Endothelial cell of umbilical vein (primary cell): ENCODE results near the gene PYGO2.

ENCODE experiments used
- FOS ChIP-seq: IDR thresholded peaks from 2 replicates; pipeline ENCODE4 v1.6.1; 2011; ENCODE audit warnings: mild to moderate bottlenecking, low read length, moderate library complexity, borderline replicate concordance; ENCODE audit not compliant: insufficient read depth
- GATA2 ChIP-seq: IDR thresholded peaks from 2 replicates; pipeline ENCODE4 v1.7.0; 2011; ENCODE audit warnings: low read depth, mild to moderate bottlenecking, moderate library complexity, mixed read lengths, low read length; ENCODE audit not compliant: insufficient read length, insufficient read depth
- JUN ChIP-seq: IDR thresholded peaks from 2 replicates; pipeline ENCODE4 v1.6.1; 2011; ENCODE audit warnings: borderline replicate concordance, low read depth; ENCODE audit not compliant: insufficient read length, insufficient read depth
- POLR2A ChIP-seq: IDR thresholded peaks from 2 replicates; pipeline ENCODE4 v1.6.1; 2012; ENCODE audit warnings: low read depth, mild to moderate bottlenecking, control low read depth, low read length
- POLR2AphosphoS5 ChIP-seq: IDR thresholded peaks from 2 replicates; pipeline ENCODE4 v1.6.1; 2012; ENCODE audit warnings: low read depth, mild to moderate bottlenecking, control low read depth, low read length, moderate library complexity; ENCODE audit not compliant: insufficient read depth
- TF ChIP-seq, protein P1 (sequence below), 2 donors: IDR thresholded peaks; 1 replicate in 1 of 2; 2 replicates in 1 of 2; pipeline ENCODE4 v1.5.1; 2011; ENCODE audit warnings: low read length in 2 of 2, mild to moderate bottlenecking in 2 of 2, moderate library complexity in 2 of 2, control low read depth in 1 of 2, inconsistent platforms in 1 of 2, low read depth in 1 of 2; ENCODE audit not compliant: insufficient read depth in 1 of 2; ENCODE audit errors: extremely low read depth in 1 of 2
- TF ChIP-seq, protein P2 (sequence below): IDR thresholded peaks from 2 replicates; pipeline ENCODE4 v1.6.1; 2011; ENCODE audit not compliant: insufficient read depth, insufficient read length

DNA sequence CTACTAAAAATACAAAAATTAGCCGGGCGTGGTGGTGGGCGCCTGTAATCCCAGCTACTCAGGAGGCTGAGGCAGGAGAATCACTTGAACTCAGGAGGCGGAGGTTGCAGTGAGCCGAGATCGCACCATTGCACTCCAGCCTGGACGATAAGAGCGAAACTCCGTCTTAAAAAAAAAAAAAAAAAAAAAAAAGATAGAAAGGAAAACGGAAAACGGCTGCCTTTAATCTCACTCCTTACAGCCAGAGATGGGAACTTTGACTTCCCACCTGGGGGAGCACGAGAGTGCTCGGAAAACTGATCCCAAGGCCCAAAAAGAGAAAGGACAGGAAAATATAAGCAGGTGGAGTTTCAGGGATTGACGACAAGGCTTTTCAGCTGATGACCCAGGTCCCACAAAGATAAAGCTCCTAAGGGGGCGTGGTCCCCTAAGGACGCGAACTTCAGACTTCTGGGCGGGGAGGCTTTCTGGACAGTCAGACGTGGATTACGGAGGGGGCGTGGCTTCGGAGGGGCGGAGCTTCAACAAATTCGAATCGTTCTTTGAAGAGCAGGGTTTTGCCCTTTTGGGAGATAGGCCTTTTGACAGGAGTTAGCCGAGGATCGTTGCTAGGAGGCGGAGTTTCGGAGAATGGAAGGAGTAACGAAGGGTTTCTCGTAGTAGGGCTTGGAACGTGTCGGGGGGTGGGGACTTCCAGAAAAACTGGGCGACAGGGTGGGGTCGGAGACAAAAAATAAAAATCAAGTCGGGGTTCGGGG, 11.9 kb upstream of the PYGO2 start:
- TF ChIP-seq, protein P1, sequence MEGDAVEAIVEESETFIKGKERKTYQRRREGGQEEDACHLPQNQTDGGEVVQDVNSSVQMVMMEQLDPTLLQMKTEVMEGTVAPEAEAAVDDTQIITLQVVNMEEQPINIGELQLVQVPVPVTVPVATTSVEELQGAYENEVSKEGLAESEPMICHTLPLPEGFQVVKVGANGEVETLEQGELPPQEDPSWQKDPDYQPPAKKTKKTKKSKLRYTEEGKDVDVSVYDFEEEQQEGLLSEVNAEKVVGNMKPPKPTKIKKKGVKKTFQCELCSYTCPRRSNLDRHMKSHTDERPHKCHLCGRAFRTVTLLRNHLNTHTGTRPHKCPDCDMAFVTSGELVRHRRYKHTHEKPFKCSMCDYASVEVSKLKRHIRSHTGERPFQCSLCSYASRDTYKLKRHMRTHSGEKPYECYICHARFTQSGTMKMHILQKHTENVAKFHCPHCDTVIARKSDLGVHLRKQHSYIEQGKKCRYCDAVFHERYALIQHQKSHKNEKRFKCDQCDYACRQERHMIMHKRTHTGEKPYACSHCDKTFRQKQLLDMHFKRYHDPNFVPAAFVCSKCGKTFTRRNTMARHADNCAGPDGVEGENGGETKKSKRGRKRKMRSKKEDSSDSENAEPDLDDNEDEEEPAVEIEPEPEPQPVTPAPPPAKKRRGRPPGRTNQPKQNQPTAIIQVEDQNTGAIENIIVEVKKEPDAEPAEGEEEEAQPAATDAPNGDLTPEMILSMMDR (IDR thresholded peaks at IDR 0.05; ENCODE audit: extremely low read depth in 1 of 2, insufficient read depth in 1 of 2, low read depth in 1 of 2, low read length in 2 of 2) = peak in 1 of 2 donors; percentile 4
- peak; percentile 76 for TF ChIP-seq POLR2A
- TF ChIP-seq, protein P2, sequence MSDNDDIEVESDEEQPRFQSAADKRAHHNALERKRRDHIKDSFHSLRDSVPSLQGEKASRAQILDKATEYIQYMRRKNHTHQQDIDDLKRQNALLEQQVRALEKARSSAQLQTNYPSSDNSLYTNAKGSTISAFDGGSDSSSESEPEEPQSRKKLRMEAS = no peak
- TF ChIP-seq FOS = no peak
- peak; percentile 13 for TF ChIP-seq POLR2AphosphoS5
- no peak for TF ChIP-seq JUN
- no peak for TF ChIP-seq GATA2
